Measurements from ENCODE around the gene PLB1. TPM values are rescaled to one million over a fixed set of nuclear protein-coding genes. Genes with fewer than 3 reads are reported as not detected.
A peak's percentile ranks its signal among the peaks of the same experiment; 100 is the strongest.

The PLB1 gene
- polyA plus RNA-seq, 2 donors: 0.94 to 1.3 TPM

GRCh38 chr2:28648671-28649395 lies 153.0 kb downstream of the PLB1 start:
- WGBS, 2 donors: 58 to 63% methylated on average over 4 of the region's 4 CpGs
- peak overlapping the region; percentile 71 to 93 for H3K27ac ChIP-seq (ENCODE audit: low read depth in 2 of 2, low read length in 1 of 2)

GRCh38 chr2:28649481-28650265 lies 153.8 kb downstream of the PLB1 start:
- H3K4me1 ChIP-seq (ENCODE audit: control insufficient read depth in 2 of 2, insufficient read depth in 2 of 2, low read length in 1 of 2): peaks cover 3 to 6% of the 10 kb centered on the region in 2 donors
- no peaks in the 10 kb centered on the region for H3K27me3 ChIP-seq (ENCODE audit: control insufficient read depth in 1 of 2, insufficient read depth in 2 of 2, low read length in 2 of 2)
- no peaks in the 10 kb centered on the region for H3K36me3 ChIP-seq (ENCODE audit: control insufficient read depth in 2 of 2, insufficient read depth in 2 of 2, low read length in 1 of 2)
- peak overlapping the region; percentile 76 to 93 for H3K27ac ChIP-seq (ENCODE audit: low read depth in 2 of 2, low read length in 1 of 2)
- no peak overlapping the region for H3K4me3 ChIP-seq (ENCODE audit: low read depth in 1 of 2, low read length in 2 of 2)
- H3K9me3 ChIP-seq (ENCODE audit: control insufficient read depth in 2 of 2, insufficient read depth in 1 of 2, low read depth in 1 of 2, low read length in 1 of 2): no peaks in the 10 kb centered on the region
- 59 to 63% methylated on average over 8 of the region's 8 CpGs for WGBS, 2 donors

More at GRCh38 chr2:28648671-28649395, 153.0 kb downstream of the PLB1 start:
- Histone ChIP-seq H3K36me3 (ENCODE audit: control insufficient read depth in 2 of 2, insufficient read depth in 2 of 2, low read length in 1 of 2) (no peaks in the 10 kb centered on the region), H3K4me1 (ENCODE audit: control insufficient read depth in 2 of 2, insufficient read depth in 2 of 2, low read length in 1 of 2) (peaks cover 3 to 8% of the 10 kb centered on the region in 2 donors), H3K27me3 (ENCODE audit: control insufficient read depth in 1 of 2, insufficient read depth in 2 of 2, low read length in 2 of 2) (no peaks in the 10 kb centered on the region), H3K4me3 (ENCODE audit: low read depth in 1 of 2, low read length in 2 of 2) (no peak overlapping the region), H3K9me3 (ENCODE audit: control insufficient read depth in 2 of 2, insufficient read depth in 1 of 2, low read depth in 1 of 2, low read length in 1 of 2) (no peaks in the 10 kb centered on the region)

- Histone ChIP-seq H3K9me3 (ENCODE audit: control insufficient read depth in 2 of 2, insufficient read depth in 1 of 2, low read depth in 1 of 2, low read length in 1 of 2) (no peaks in the 10 kb centered on the region), H3K4me1 (ENCODE audit: control insufficient read depth in 2 of 2, insufficient read depth in 2 of 2, low read length in 1 of 2) (peaks cover 3 to 9% of the 10 kb centered on the region in 2 donors), H3K27me3 (ENCODE audit: control insufficient read depth in 1 of 2, insufficient read depth in 2 of 2, low read length in 2 of 2) (no peaks in the 10 kb centered on the region), H3K27ac (ENCODE audit: low read depth in 2 of 2, low read length in 1 of 2) (peak overlapping the region; percentile 59 to 76), H3K4me3 (ENCODE audit: low read depth in 1 of 2, low read length in 2 of 2) (no peak overlapping the region), H3K36me3 (ENCODE audit: control insufficient read depth in 2 of 2, insufficient read depth in 2 of 2, low read length in 1 of 2) (no peaks in the 10 kb centered on the region)
- 50 to 80% methylated on average over 4 of the region's 4 CpGs for WGBS, 2 donors
Observed at GRCh38 chr2:28650266-28650584, 154.4 kb downstream of the PLB1 start.

GRCh38 chr2:28652217-28652616 lies 156.4 kb downstream of the PLB1 start:
- WGBS, 2 donors: 28 to 41% methylated on average over 1 of the region's 1 CpG
- no peak overlapping the region for H3K4me3 ChIP-seq (ENCODE audit: low read depth in 1 of 2, low read length in 2 of 2)
- H3K36me3 ChIP-seq (ENCODE audit: control insufficient read depth in 2 of 2, insufficient read depth in 2 of 2, low read length in 1 of 2): no peaks in the 10 kb centered on the region
- H3K27ac ChIP-seq (ENCODE audit: low read depth in 2 of 2, low read length in 1 of 2): no peak overlapping the region
- peaks cover 5 to 14% of the 10 kb centered on the region in 2 donors for H3K4me1 ChIP-seq (ENCODE audit: control insufficient read depth in 2 of 2, insufficient read depth in 2 of 2, low read length in 1 of 2)
- no peaks in the 10 kb centered on the region for H3K9me3 ChIP-seq (ENCODE audit: control insufficient read depth in 2 of 2, insufficient read depth in 1 of 2, low read depth in 1 of 2, low read length in 1 of 2)
- no peaks in the 10 kb centered on the region for H3K27me3 ChIP-seq (ENCODE audit: control insufficient read depth in 1 of 2, insufficient read depth in 2 of 2, low read length in 2 of 2)

- peak overlapping the region in 1 of 2 donors; percentile 4 for H3K27ac ChIP-seq (ENCODE audit: low read depth in 2 of 2, low read length in 1 of 2)
- WGBS, 2 donors: 81 to 84% methylated on average over 2 of the region's 2 CpGs
- no peaks in the 10 kb centered on the region for H3K27me3 ChIP-seq (ENCODE audit: control insufficient read depth in 1 of 2, insufficient read depth in 2 of 2, low read length in 2 of 2)
Observed at GRCh38 chr2:28653892-28654662, 158.2 kb downstream of the PLB1 start.

GRCh38 chr2:28654663-28655320 lies 158.9 kb downstream of the PLB1 start:
- H3K9me3 ChIP-seq (ENCODE audit: control insufficient read depth in 2 of 2, insufficient read depth in 1 of 2, low read depth in 1 of 2, low read length in 1 of 2): no peaks in the 10 kb centered on the region
- no peaks in the 10 kb centered on the region for H3K27me3 ChIP-seq (ENCODE audit: control insufficient read depth in 1 of 2, insufficient read depth in 2 of 2, low read length in 2 of 2)
- 55 to 72% methylated on average over 8 of the region's 8 CpGs for WGBS, 2 donors
- peaks cover 2 to 10% of the 10 kb centered on the region in 2 donors for H3K4me1 ChIP-seq (ENCODE audit: control insufficient read depth in 2 of 2, insufficient read depth in 2 of 2, low read length in 1 of 2)
- H3K36me3 ChIP-seq (ENCODE audit: control insufficient read depth in 2 of 2, insufficient read depth in 2 of 2, low read length in 1 of 2): no peaks in the 10 kb centered on the region
- no peak overlapping the region for H3K4me3 ChIP-seq (ENCODE audit: low read depth in 1 of 2, low read length in 2 of 2)
- peak overlapping the region in 1 of 2 donors; percentile 49 for H3K27ac ChIP-seq (ENCODE audit: low read depth in 2 of 2, low read length in 1 of 2)

More at GRCh38 chr2:28653892-28654662, 158.2 kb downstream of the PLB1 start:
- Histone ChIP-seq H3K4me1 (ENCODE audit: control insufficient read depth in 2 of 2, insufficient read depth in 2 of 2, low read length in 1 of 2) (peaks cover 2 to 12% of the 10 kb centered on the region in 2 donors), H3K4me3 (ENCODE audit: low read depth in 1 of 2, low read length in 2 of 2) (no peak overlapping the region), H3K9me3 (ENCODE audit: control insufficient read depth in 2 of 2, insufficient read depth in 1 of 2, low read depth in 1 of 2, low read length in 1 of 2) (no peaks in the 10 kb centered on the region), H3K36me3 (ENCODE audit: control insufficient read depth in 2 of 2, insufficient read depth in 2 of 2, low read length in 1 of 2) (no peaks in the 10 kb centered on the region)

- H3K27ac ChIP-seq (ENCODE audit: low read depth in 2 of 2, low read length in 1 of 2): peak overlapping the region; percentile 97 to 98
- H3K27me3 ChIP-seq (ENCODE audit: control insufficient read depth in 1 of 2, insufficient read depth in 2 of 2, low read length in 2 of 2): no peaks in the 10 kb centered on the region
- H3K36me3 ChIP-seq (ENCODE audit: control insufficient read depth in 2 of 2, insufficient read depth in 2 of 2, low read length in 1 of 2): no peaks in the 10 kb centered on the region
- H3K9me3 ChIP-seq (ENCODE audit: control insufficient read depth in 2 of 2, insufficient read depth in 1 of 2, low read depth in 1 of 2, low read length in 1 of 2): no peaks in the 10 kb centered on the region
- 54 to 58% methylated on average over 5 of the region's 5 CpGs for WGBS, 2 donors
- no peak overlapping the region for H3K4me3 ChIP-seq (ENCODE audit: low read depth in 1 of 2, low read length in 2 of 2)
- peaks cover 2 to 12% of the 10 kb centered on the region in 2 donors for H3K4me1 ChIP-seq (ENCODE audit: control insufficient read depth in 2 of 2, insufficient read depth in 2 of 2, low read length in 1 of 2)
Observed at GRCh38 chr2:28656937-28657615, 161.2 kb downstream of the PLB1 start.

GRCh38 chr2:28658369-28658768 lies 162.5 kb downstream of the PLB1 start:
- no peak overlapping the region for H3K4me3 ChIP-seq (ENCODE audit: low read depth in 1 of 2, low read length in 2 of 2)
- no peaks in the 10 kb centered on the region for H3K27me3 ChIP-seq (ENCODE audit: control insufficient read depth in 1 of 2, insufficient read depth in 2 of 2, low read length in 2 of 2)
- WGBS, 2 donors: 47 to 50% methylated on average over 1 of the region's 1 CpG
- no peaks in the 10 kb centered on the region for H3K9me3 ChIP-seq (ENCODE audit: control insufficient read depth in 2 of 2, insufficient read depth in 1 of 2, low read depth in 1 of 2, low read length in 1 of 2)
- peaks cover 5 to 12% of the 10 kb centered on the region in 2 donors for H3K4me1 ChIP-seq (ENCODE audit: control insufficient read depth in 2 of 2, insufficient read depth in 2 of 2, low read length in 1 of 2)
- H3K36me3 ChIP-seq (ENCODE audit: control insufficient read depth in 2 of 2, insufficient read depth in 2 of 2, low read length in 1 of 2): no peaks in the 10 kb centered on the region
- peak overlapping the region; percentile 77 to 98 for H3K27ac ChIP-seq (ENCODE audit: low read depth in 2 of 2, low read length in 1 of 2)

Measured in esophagus (tissue), 2 donors.